Neural cell (in vitro differentiated cells): ENCODE results near the gene SH3BP4.

Experiments
- CTCF ChIP-seq: fragments of 450-650 bp; IDR thresholded peaks from 2 replicates; pipeline ENCODE4 v1.5.1; 2014; ENCODE audit warnings: antibody characterized with exemption, mild to moderate bottlenecking, moderate library complexity; ENCODE audit not compliant: poor library complexity, severe bottlenecking
- EP300 ChIP-seq: fragments of 450-650 bp; conservative IDR thresholded peaks from 2 replicates; pipeline ENCODE4 v1.6.1; 2014; ENCODE audit warnings: antibody characterized with exemption, mild to moderate bottlenecking, moderate library complexity; ENCODE audit not compliant: poor library complexity, severe bottlenecking
- EZH2 ChIP-seq: fragments of 200-600, 300-800 bp; shearing (Covaris generic), sonication (generic); IDR thresholded peaks from 2 replicates; pipeline ENCODE4 v1.6.1; 2014; ENCODE audit warnings: antibody characterized with exemption, low read length, borderline replicate concordance, mild to moderate bottlenecking; ENCODE audit not compliant: insufficient read depth, poor library complexity, severe bottlenecking
- REST ChIP-seq: IDR thresholded peaks from 2 replicates; pipeline ENCODE4 v1.6.1; 2012; ENCODE audit warnings: borderline replicate concordance

GRCh38 chr2:235027558-235028214, 75.9 kb downstream of the SH3BP4 start:
- TF ChIP-seq CTCF (no peak), EZH2 (no peak), EP300 (no peak), REST (no peak)
